ENCODE measurements around the gene NANP. TPM values are rescaled to one million over a fixed set of nuclear protein-coding genes. Genes with fewer than 3 reads are reported as not detected.

The NANP gene
- total and polyA plus RNA-seq, 2 of the 4 experiments (the other 2 are of a cell fraction) = 4.9 to 7.2 TPM

- no peaks in the 10 kb centered on the region for H3K27me3 ChIP-seq (ENCODE audit: control insufficient read depth, insufficient read depth, low read length)
- H3K9me1 ChIP-seq (ENCODE audit: insufficient read depth, low read length) = no peaks in the 10 kb centered on the region
- H3K4me2 ChIP-seq (ENCODE audit: low read depth, low read length) = no peak overlapping the region
- no peak overlapping the region for H3K23ac ChIP-seq (ENCODE audit: low read depth, low read length)
- in situ Hi-C loops (cut with MboI; ENCODE audit: low sequenced_read_pairs) = no loop called here
- POLR2A ChIA-PET (ENCODE audit: unreplicated experiment) = no interaction called here
- intact Hi-C loops (cut with micrococcal nuclease) = no loop called here
- H3K14ac ChIP-seq (replicated peaks; ENCODE audit: low read depth, low read length) = no peak overlapping the region
- H2BK20ac ChIP-seq (ENCODE audit: low read depth, low read length) = no peak overlapping the region
- ATAC-seq (ENCODE audit: low read depth) (peak; percentile 40), DNase-seq (peak; percentile 24)
- H2BK120ac ChIP-seq (ENCODE audit: low read depth, low read length) = no peak overlapping the region
- H4K20me1 ChIP-seq (ENCODE audit: insufficient read depth, low read length) = no peaks in the 10 kb centered on the region
- H3K36me3 ChIP-seq (ENCODE audit: control insufficient read depth, insufficient read depth, low read length) = no peaks in the 10 kb centered on the region
- WGBS, 2 experiments (ENCODE audit: extremely low coverage in 2 of 2, insufficient read length in 1 of 2) = 86% methylated on average over 2 of the region's 5 CpGs; no CpG with 5 or more reads in 1 of the 2 experiments
- no peak overlapping the region for H3K4me3 ChIP-seq (ENCODE audit: insufficient read depth, low read depth, low read length)
- CTCF ChIA-PET = no interaction called here
- H2BK5ac ChIP-seq (ENCODE audit: low read depth, low read length, poor library complexity, severe bottlenecking) = no peak overlapping the region
- H4K5ac ChIP-seq (ENCODE audit: low read depth, low read length) = no peak overlapping the region
- no peak for TF ChIP-seq SMC3 (IDR thresholded peaks at IDR 0.05; ENCODE audit: low read depth, low read length)
- no peak for TF ChIP-seq FOS (IDR thresholded peaks at IDR 0.05; ENCODE audit: low read depth, low read length)
- no peak for TF ChIP-seq RFX5 (IDR thresholded peaks at IDR 0.05; ENCODE audit: low read depth, low read length)
- TF ChIP-seq ELK1 (IDR thresholded peaks at IDR 0.05; ENCODE audit: borderline replicate concordance, low read depth, low read length) = no peak
- TF ChIP-seq MXI1 (IDR thresholded peaks at IDR 0.05; ENCODE audit: borderline replicate concordance, low read depth, low read length) = no peak
- TF ChIP-seq BHLHE40 (IDR thresholded peaks at IDR 0.05; ENCODE audit: low read depth, low read length) = no peak
- TF ChIP-seq CEBPB (IDR thresholded peaks at IDR 0.05; ENCODE audit: low read depth, low read length) = no peak
- no peak for TF ChIP-seq POLR2A (IDR thresholded peaks at IDR 0.05; ENCODE audit: low read depth, low read length)
- no peak for TF ChIP-seq CTCF (conservative IDR thresholded peaks at IDR 0.05; ENCODE audit: low read depth, low read length)
- no peak for TF ChIP-seq CHD1 (IDR thresholded peaks at IDR 0.05; ENCODE audit: low read depth, low read length)
- TF ChIP-seq, protein P1, sequence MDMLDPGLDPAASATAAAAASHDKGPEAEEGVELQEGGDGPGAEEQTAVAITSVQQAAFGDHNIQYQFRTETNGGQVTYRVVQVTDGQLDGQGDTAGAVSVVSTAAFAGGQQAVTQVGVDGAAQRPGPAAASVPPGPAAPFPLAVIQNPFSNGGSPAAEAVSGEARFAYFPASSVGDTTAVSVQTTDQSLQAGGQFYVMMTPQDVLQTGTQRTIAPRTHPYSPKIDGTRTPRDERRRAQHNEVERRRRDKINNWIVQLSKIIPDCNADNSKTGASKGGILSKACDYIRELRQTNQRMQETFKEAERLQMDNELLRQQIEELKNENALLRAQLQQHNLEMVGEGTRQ (IDR thresholded peaks at IDR 0.05; ENCODE audit: low read depth, low read length) = no peak
- TF ChIP-seq MAFK (IDR thresholded peaks at IDR 0.05; ENCODE audit: low read depth, low read length) = no peak
- no peak for TF ChIP-seq RAD21 (IDR thresholded peaks at IDR 0.05; ENCODE audit: low read length)
- no peak for TF ChIP-seq NFE2L2 (IDR thresholded peaks at IDR 0.05; ENCODE audit: low read depth, low read length)
- peaks cover 2% of the 10 kb centered on the region; the same call in 1 of the 2 replicates for H3K9me3 ChIP-seq (ENCODE audit: control insufficient read depth, insufficient read depth, low read length)
- no peak overlapping the region for H3K56ac ChIP-seq (ENCODE audit: extremely low read depth, insufficient read depth, low read length)
- H3K9ac ChIP-seq (ENCODE audit: low read depth, low read length) = no peak overlapping the region
- dilution Hi-C loops (cut with HindIII; ENCODE audit: low sequenced_read_pairs, unreplicated experiment) = no loop called here
- no peak overlapping the region for H2AK5ac ChIP-seq (ENCODE audit: low read depth, low read length)
- no peak overlapping the region for H3K27ac ChIP-seq (ENCODE audit: insufficient read depth, low read length)
- no peak overlapping the region for H2AFZ ChIP-seq (replicated peaks; ENCODE audit: low read length, poor library complexity)
- H4K8ac ChIP-seq (ENCODE audit: low read depth in 2 of 2, low read length in 2 of 2) = no peak overlapping the region
- H2AK9ac ChIP-seq (replicated peaks; ENCODE audit: low read depth, low read length, poor library complexity) = no peak overlapping the region
- H3K18ac ChIP-seq (ENCODE audit: low read depth, low read length) = no peak overlapping the region
- no peaks in the 10 kb centered on the region for H3K79me1 ChIP-seq (ENCODE audit: low read depth in 1 of 2, low read length in 2 of 2)
- H3K4me1 ChIP-seq (ENCODE audit: control insufficient read depth, insufficient read depth, low read length) = no peaks in the 10 kb centered on the region; the same call in 1 of the 2 replicates
- H3K4ac ChIP-seq (ENCODE audit: low read depth, low read length) = no peak overlapping the region
- no TSS peak for BruUV-seq (replicated peaks)
- H4K91ac ChIP-seq (ENCODE audit: insufficient read depth, low read depth, low read length) = no peak overlapping the region
- H2BK15ac ChIP-seq (ENCODE audit: low read depth, low read length) = no peak overlapping the region
Measured at GRCh38 chr20:25632940-25633790, 9.4 kb upstream of the NANP start.
